ENCODE measurements around the gene TPCN1.

The TPCN1 gene

DNA sequence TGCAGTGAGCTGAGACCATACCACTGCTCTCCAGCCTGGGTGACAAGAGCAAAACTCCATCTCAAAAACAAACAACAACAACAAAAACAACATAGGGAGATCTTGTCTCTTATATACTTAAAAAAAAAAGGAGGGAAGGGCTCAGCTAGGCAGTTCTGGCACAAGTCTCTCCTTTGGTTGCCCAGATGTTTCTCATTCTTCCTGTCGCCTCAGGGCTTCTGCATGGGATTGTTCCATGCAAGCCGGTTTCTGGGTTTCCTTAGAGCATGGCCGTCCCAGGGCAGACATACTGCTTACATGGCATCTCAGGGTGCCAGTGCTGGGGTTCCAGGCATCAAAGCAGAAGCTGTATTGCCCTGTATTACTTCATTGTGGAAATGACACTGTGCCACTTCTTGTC is 118.8 kb downstream of the TPCN1 start:
- no peaks in the 10 kb centered on the region for H3K9me3 ChIP-seq (ENCODE audit: control insufficient read depth, low read length)
- H3K27ac ChIP-seq (ENCODE audit: low read depth, low read length, severe bottlenecking), result no peak overlapping the region
- no peaks in the 10 kb centered on the region for H3K36me3 ChIP-seq (ENCODE audit: control insufficient read depth, insufficient read depth, low read length)
- WGBS, 2 experiments (ENCODE audit: insufficient coverage in 2 of 2), result 89 to 92% methylated on average over 3 of the region's 3 CpGs
- H3K4me1 ChIP-seq (ENCODE audit: control insufficient read depth, insufficient read depth, low read length, poor library complexity, severe bottlenecking), result no peaks in the 10 kb centered on the region
- H3K4me3 ChIP-seq (ENCODE audit: extremely low read depth, insufficient read depth, low read length, poor library complexity, severe bottlenecking), result no peak overlapping the region

DNA sequence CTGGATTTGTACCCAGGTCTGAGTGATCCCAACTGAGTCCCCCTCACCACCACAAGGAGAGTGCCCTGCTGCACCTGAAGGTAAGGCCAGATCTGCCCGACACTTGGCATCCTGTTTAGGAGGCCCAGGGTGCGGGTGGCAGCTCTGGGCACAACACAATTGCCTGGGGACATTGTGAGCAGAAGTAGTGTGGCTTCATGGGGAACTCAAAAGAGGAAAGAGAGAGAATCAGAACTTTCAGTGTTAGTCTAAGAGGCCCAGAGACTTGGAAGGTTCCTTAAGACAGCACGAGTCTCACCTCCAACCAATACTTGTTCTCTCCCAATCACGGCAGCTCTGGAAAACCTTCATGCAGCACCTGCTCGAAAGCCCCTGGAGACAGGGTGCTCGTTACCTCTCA is 120.3 kb downstream of the TPCN1 start:
- H3K4me3 ChIP-seq (ENCODE audit: extremely low read depth, insufficient read depth, low read length, poor library complexity, severe bottlenecking), result no peak overlapping the region
- no peaks in the 10 kb centered on the region for H3K36me3 ChIP-seq (ENCODE audit: control insufficient read depth, insufficient read depth, low read length)
- no peaks in the 10 kb centered on the region for H3K9me3 ChIP-seq (ENCODE audit: control insufficient read depth, low read length)
- no peaks in the 10 kb centered on the region for H3K4me1 ChIP-seq (ENCODE audit: control insufficient read depth, insufficient read depth, low read length, poor library complexity, severe bottlenecking)
- WGBS, 2 experiments (ENCODE audit: insufficient coverage in 2 of 2), result 89% methylated on average over 5 of the region's 6 CpGs
- no peak overlapping the region for H3K27ac ChIP-seq (ENCODE audit: low read depth, low read length, severe bottlenecking)

DNA sequence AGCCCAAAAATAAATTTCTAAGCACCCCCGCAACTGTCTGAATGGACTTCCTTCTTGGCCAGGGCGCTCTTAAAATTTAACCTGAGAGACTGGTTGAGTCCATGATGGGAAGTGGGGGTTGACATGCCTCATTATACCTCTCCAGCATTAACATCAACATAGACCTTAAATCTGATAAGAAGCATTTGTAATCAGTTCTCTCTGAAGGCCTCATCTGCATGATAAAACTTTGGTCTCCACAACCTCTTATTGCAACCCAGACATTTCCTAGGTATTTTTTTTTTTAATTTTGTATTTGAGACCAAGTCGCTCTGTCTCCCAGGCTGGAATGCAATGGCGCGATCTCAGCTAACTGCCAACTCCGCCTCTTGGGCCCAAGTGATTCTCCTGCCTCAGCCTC is 124.1 kb downstream of the TPCN1 start:
- H3K4me1 ChIP-seq (ENCODE audit: control insufficient read depth, insufficient read depth, low read length, poor library complexity, severe bottlenecking), result no peaks in the 10 kb centered on the region
- no peak overlapping the region for H3K27ac ChIP-seq (ENCODE audit: low read depth, low read length, severe bottlenecking)
- no peaks in the 10 kb centered on the region for H3K9me3 ChIP-seq (ENCODE audit: control insufficient read depth, low read length)
- no peak overlapping the region for H3K4me3 ChIP-seq (ENCODE audit: extremely low read depth, insufficient read depth, low read length, poor library complexity, severe bottlenecking)
- WGBS, 2 experiments (ENCODE audit: insufficient coverage in 2 of 2), result 96 to 98% methylated on average over 4 of the region's 6 CpGs
- H3K36me3 ChIP-seq (ENCODE audit: control insufficient read depth, insufficient read depth, low read length), result no peaks in the 10 kb centered on the region

DNA sequence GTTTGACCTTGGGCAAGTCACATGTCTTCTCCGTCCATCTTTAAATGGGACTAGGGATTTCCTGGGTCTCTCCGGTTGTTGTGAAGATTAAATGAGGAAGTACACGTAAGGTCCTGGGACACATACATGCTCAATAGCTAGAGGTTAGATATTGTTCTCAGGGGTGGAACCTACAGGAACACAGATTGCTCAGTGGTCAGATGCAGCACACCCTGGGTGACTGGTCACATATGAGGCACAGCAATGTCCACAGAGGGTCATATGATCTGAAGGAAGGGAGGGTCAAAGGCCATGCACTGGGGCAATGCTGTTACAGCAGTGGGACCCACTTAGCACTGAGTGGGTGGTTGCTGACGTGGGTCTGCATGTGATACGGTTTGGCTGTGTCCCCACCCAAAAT is 125.1 kb downstream of the TPCN1 start:
- 97 to 100% methylated on average over 3 to 4 of the region's 5 CpGs for WGBS, 2 experiments (ENCODE audit: insufficient coverage in 2 of 2)
- H3K4me1 ChIP-seq (ENCODE audit: control insufficient read depth, insufficient read depth, low read length, poor library complexity, severe bottlenecking), result no peaks in the 10 kb centered on the region
- no peaks in the 10 kb centered on the region for H3K36me3 ChIP-seq (ENCODE audit: control insufficient read depth, insufficient read depth, low read length)

DNA sequence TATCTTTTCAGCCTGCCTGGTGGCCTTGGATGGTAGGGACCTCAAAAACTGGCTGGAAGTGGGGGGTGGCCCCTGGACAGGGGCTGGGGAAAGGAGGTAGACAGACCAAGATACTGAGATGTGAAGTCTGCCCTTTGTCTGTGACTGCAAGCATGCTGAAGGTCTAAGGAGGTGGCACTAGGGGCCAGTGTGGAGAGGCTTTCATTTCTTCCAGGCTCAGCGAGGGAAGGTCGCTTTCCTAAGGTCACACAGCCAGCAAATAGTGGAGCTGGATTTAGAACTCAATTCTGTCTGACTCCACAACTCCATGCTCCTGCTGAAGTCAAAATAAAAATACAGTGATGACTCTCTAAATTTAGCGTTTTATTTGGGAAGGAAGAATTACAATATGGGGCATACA is 125.8 kb downstream of the TPCN1 start:
- H3K9me3 ChIP-seq (ENCODE audit: control insufficient read depth, low read length), result no peaks in the 10 kb centered on the region
- no peaks in the 10 kb centered on the region for H3K36me3 ChIP-seq (ENCODE audit: control insufficient read depth, insufficient read depth, low read length)
- H3K27ac ChIP-seq (ENCODE audit: low read depth, low read length, severe bottlenecking), result no peak overlapping the region
- no peaks in the 10 kb centered on the region for H3K4me1 ChIP-seq (ENCODE audit: control insufficient read depth, insufficient read depth, low read length, poor library complexity, severe bottlenecking)
- H3K4me3 ChIP-seq (ENCODE audit: extremely low read depth, insufficient read depth, low read length, poor library complexity, severe bottlenecking), result no peak overlapping the region
- 80 to 86% methylated on average over 1 to 3 of the region's 3 CpGs for WGBS, 2 experiments (ENCODE audit: insufficient coverage in 2 of 2)

More for the DNA sequence above, 125.1 kb downstream of the TPCN1 start:
- Histone ChIP-seq H3K4me3 (ENCODE audit: extremely low read depth, insufficient read depth, low read length, poor library complexity, severe bottlenecking) (no peak overlapping the region), H3K27ac (ENCODE audit: low read depth, low read length, severe bottlenecking) (no peak overlapping the region), H3K9me3 (ENCODE audit: control insufficient read depth, low read length) (no peaks in the 10 kb centered on the region)

DNA sequence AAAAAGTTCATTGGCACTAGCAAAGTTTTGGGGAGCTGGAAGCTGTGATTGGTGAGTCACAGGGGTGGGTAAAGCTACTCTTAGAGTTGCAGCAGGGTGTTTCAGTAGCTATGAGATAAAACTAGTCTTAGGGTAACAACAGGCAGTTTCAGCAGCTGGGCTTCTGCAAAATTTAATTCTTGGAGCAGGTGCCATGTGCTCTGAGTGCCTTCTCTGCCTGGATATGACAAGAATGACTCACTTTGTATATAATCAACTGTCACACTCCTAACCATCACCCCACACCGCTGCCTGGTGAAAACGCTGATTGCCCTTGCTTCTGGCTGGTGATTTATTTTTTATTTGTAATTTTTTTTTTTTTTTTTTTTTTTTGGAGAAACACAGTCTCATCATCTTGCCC is 126.6 kb downstream of the TPCN1 start:
- H3K4me1 ChIP-seq (ENCODE audit: control insufficient read depth, insufficient read depth, low read length, poor library complexity, severe bottlenecking), result no peaks in the 10 kb centered on the region
- H3K9me3 ChIP-seq (ENCODE audit: control insufficient read depth, low read length), result no peaks in the 10 kb centered on the region
- H3K36me3 ChIP-seq (ENCODE audit: control insufficient read depth, insufficient read depth, low read length), result no peaks in the 10 kb centered on the region
- H3K4me3 ChIP-seq (ENCODE audit: extremely low read depth, insufficient read depth, low read length, poor library complexity, severe bottlenecking), result no peak overlapping the region
- no CpG with 5 or more reads among the region's 2 CpGs for WGBS, 2 experiments (ENCODE audit: insufficient coverage in 2 of 2)
- no peak overlapping the region for H3K27ac ChIP-seq (ENCODE audit: low read depth, low read length, severe bottlenecking)

All from mesodermal cell (in vitro differentiated cells).